Retinal pigment epithelial cell (primary cell): Measurements from ENCODE around the gene TSPY10.
"Not testable (repeated sequence)": the region's sequence is repeated elsewhere in the genome, so short reads cannot be mapped to it uniquely, and the experiment has no call there.

Source experiments
- DNase-seq: peaks from one replicate; pipeline ENCODE4 v3.0.0-alpha.2; 2010; ENCODE audit warnings: low read depth
- H3K4me3 ChIP-seq: 2 replicates; pipeline ENCODE4 v1.5.1; 2011; ENCODE audit warnings: mild to moderate bottlenecking, low read length, control low read depth, moderate library complexity

The TSPY10 gene

GRCh38 chrY:9527580-9527979 lies at the start of gene TSPY10:
Gene TSPY10 (plus strand): TSS chrY:9527880. CDS start chrY:9527926, 46 bp downstream.
- DNase-seq, result not testable (repeated sequence)

GRCh38 chrY:9486967-9487366 lies 40.7 kb upstream of the TSPY10 start, which contains the start of gene TSPY9:
Gene TSPY9 (plus strand): TSS chrY:9487267. CDS start chrY:9487313, 46 bp downstream.
- H3K4me3 ChIP-seq, DNase-seq: not testable (repeated sequence)

More at GRCh38 chrY:9527580-9527979, at the start of gene TSPY10:
- H3K4me3 ChIP-seq, result not testable (repeated sequence)

- H3K4me3 ChIP-seq, DNase-seq: not testable (repeated sequence)
Observed at GRCh38 chrY:9504396-9504795, 23.3 kb upstream of the TSPY10 start.

GRCh38 chrY:9516287-9516686 lies 11.4 kb upstream of the TSPY10 start:
- not testable (repeated sequence) for H3K4me3 ChIP-seq, DNase-seq
